Measurements from ENCODE around the gene SAMD4A. TPM values are rescaled to one million over a fixed set of nuclear protein-coding genes. Genes with fewer than 3 reads are reported as not detected.

SAMD4A gene
- total and polyA plus RNA-seq, 2 of the 4 experiments (the other 2 are of a cell fraction): 22.9 to 38.2 TPM

GRCh38 chr14:54623279-54624004 is 56.5 kb downstream of the SAMD4A start:
- ChIA-PET CTCF (interaction anchor here (0.6 kb wide), 1 partner anchor 55 kb away, joined by 9 read pairs; no protein-coding TSS in a partner anchor), POLR2A (ENCODE audit: unreplicated experiment) (no interaction called here)
- Histone ChIP-seq H3K9ac (ENCODE audit: low read depth, low read length) (no peak overlapping the region), H3K36me3 (ENCODE audit: control insufficient read depth, insufficient read depth, low read length) (no peaks in the 10 kb centered on the region), H2AK5ac (ENCODE audit: low read depth, low read length) (peak overlapping the region; percentile 75; the same call in 1 of the 2 replicates), H4K91ac (ENCODE audit: insufficient read depth, low read depth, low read length) (peak overlapping the region; percentile 67), H3K27ac (ENCODE audit: insufficient read depth, low read length) (peak overlapping the region; percentile 59; the same call in 1 of the 2 replicates), H3K9me3 (ENCODE audit: control insufficient read depth, insufficient read depth, low read length) (no peaks in the 10 kb centered on the region), H2AK9ac (replicated peaks; ENCODE audit: low read depth, low read length, poor library complexity) (no peak overlapping the region), H3K14ac (replicated peaks; ENCODE audit: low read depth, low read length) (peak overlapping the region; percentile 65; the same call in 1 of the 2 replicates), H3K4me2 (ENCODE audit: low read depth, low read length) (peak overlapping the region; percentile 39; the same call in 1 of the 2 replicates), H3K79me1 (ENCODE audit: low read depth in 1 of 2, low read length in 2 of 2) (peaks cover 44 to 84% of the 10 kb centered on the region in 2 experiments), H4K5ac (ENCODE audit: low read depth, low read length) (peak overlapping the region; percentile 70), H3K18ac (ENCODE audit: low read depth, low read length) (peak overlapping the region; percentile 83; the same call in 1 of the 2 replicates), H3K4me1 (ENCODE audit: control insufficient read depth, insufficient read depth, low read length) (peaks cover 33% of the 10 kb centered on the region), H4K20me1 (ENCODE audit: insufficient read depth, low read length) (peaks cover 37% of the 10 kb centered on the region), H3K4ac (ENCODE audit: low read depth, low read length) (peak overlapping the region; percentile 47), H3K4me3 (ENCODE audit: insufficient read depth, low read depth, low read length) (no peak overlapping the region), H3K56ac (ENCODE audit: extremely low read depth, insufficient read depth, low read length) (no peak overlapping the region), H2AFZ (replicated peaks; ENCODE audit: low read length, poor library complexity) (no peak overlapping the region), H3K23ac (ENCODE audit: low read depth, low read length) (peak overlapping the region; percentile 28; the same call in 1 of the 2 replicates), H2BK15ac (ENCODE audit: low read depth, low read length) (peak overlapping the region; percentile 57; the same call in 2 of the 3 replicates), H2BK120ac (ENCODE audit: low read depth, low read length) (peak overlapping the region; percentile 54), H2BK20ac (ENCODE audit: low read depth, low read length) (0 out of 2 replicates have a peak overlapping the region, but pooled peaks have one; percentile 27), H3K9me1 (ENCODE audit: insufficient read depth, low read length) (peaks cover 34% of the 10 kb centered on the region), H4K8ac (ENCODE audit: low read depth in 2 of 2, low read length in 2 of 2) (peak overlapping the region in 1 of 2 experiments; percentile 7; a peak in 1 of 4 replicates), H2BK5ac (ENCODE audit: low read depth, low read length, poor library complexity, severe bottlenecking) (peak overlapping the region; percentile 69), H3K27me3 (ENCODE audit: control insufficient read depth, insufficient read depth, low read length) (no peaks in the 10 kb centered on the region)
- DNase-seq: no peak
- intact Hi-C loops (cut with micrococcal nuclease): no loop called here
- no TSS peak for BruUV-seq (replicated peaks)
- no CpG with 5 or more reads among the region's 1 CpG for WGBS, 2 experiments (ENCODE audit: extremely low coverage in 2 of 2, insufficient read length in 1 of 2)
- dilution Hi-C loops (cut with HindIII; ENCODE audit: low sequenced_read_pairs, unreplicated experiment): no loop called here
- in situ Hi-C loops (cut with MboI; ENCODE audit: low sequenced_read_pairs): no loop called here
- ATAC-seq (ENCODE audit: low read depth): peak; percentile 9; the same call in 1 of the 2 replicates
- TF ChIP-seq FOS (IDR thresholded peaks at IDR 0.05; ENCODE audit: low read depth, low read length) (no peak), SMC3 (IDR thresholded peaks at IDR 0.05; ENCODE audit: low read depth, low read length) (no peak), MXI1 (IDR thresholded peaks at IDR 0.05; ENCODE audit: borderline replicate concordance, low read depth, low read length) (no peak), NFE2L2 (IDR thresholded peaks at IDR 0.05; ENCODE audit: low read depth, low read length) (no peak), MAZ (IDR thresholded peaks at IDR 0.05; ENCODE audit: borderline replicate concordance, low read depth, low read length) (no peak), RAD21 (IDR thresholded peaks at IDR 0.05; ENCODE audit: low read length) (no peak), POLR2A (IDR thresholded peaks at IDR 0.05; ENCODE audit: low read depth, low read length) (no peak), CHD1 (IDR thresholded peaks at IDR 0.05; ENCODE audit: low read depth, low read length) (no peak), BHLHE40 (IDR thresholded peaks at IDR 0.05; ENCODE audit: low read depth, low read length) (no peak), ELK1 (IDR thresholded peaks at IDR 0.05; ENCODE audit: borderline replicate concordance, low read depth, low read length) (no peak), RFX5 (IDR thresholded peaks at IDR 0.05; ENCODE audit: low read depth, low read length) (no peak), CEBPB (IDR thresholded peaks at IDR 0.05; ENCODE audit: low read depth, low read length) (no peak), MAFK (IDR thresholded peaks at IDR 0.05; ENCODE audit: low read depth, low read length) (no peak), CTCF (conservative IDR thresholded peaks at IDR 0.05; ENCODE audit: low read depth, low read length) (no peak)
